ENCODE measurements around the gene VPS39.

DNA sequence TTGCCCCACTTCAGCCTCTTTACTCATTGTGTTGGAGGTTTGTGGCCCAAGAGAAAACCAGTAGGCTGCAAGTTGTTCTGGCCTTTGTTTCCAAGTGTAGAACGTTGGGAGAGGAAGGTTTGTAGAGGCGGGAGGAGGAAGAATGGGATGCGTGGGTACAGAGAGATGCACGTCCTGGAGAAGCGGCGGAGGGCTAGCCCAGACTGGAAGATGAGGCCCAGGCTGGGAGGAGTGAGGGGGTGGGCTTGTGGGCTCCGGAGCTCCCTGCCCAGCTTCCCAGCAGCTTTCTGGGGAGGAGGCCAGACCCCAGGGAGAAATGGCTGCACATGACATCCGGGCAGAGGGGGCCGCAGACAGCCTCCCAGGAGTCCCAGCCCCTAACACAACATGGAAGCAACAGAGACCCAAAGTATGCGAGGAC is 57.0 kb downstream of the VPS39 start:
- TF ChIP-seq CTCF (IDR thresholded peaks at IDR 0.05; ENCODE audit: insufficient read depth, low read length, poor library complexity, severe bottlenecking) (no peak), EZH2phosphoT487 (conservative IDR thresholded peaks at IDR 0.05; ENCODE audit: low read length) (no peak)

Data from SU-DHL-6 (cell line).